Gastroesophageal sphincter (tissue), 3 donors: Measurements from ENCODE around the gene AMPD2.

Source experiments
- POLR2A ChIP-seq, 2 donors: fragments of 450-650 bp; IDR thresholded peaks; one replicate each; pipeline ENCODE4 v1.6.1; 2017; ENCODE audit warnings: antibody characterized with exemption in 2 of 2, mild to moderate bottlenecking in 2 of 2, moderate library complexity in 1 of 2
- POLR2AphosphoS5 ChIP-seq: sonication (generic); formaldehyde crosslinking; IDR thresholded peaks from one replicate; pipeline ENCODE4 v1.6.1; 2017; ENCODE audit warnings: antibody characterized with exemption
- TF ChIP-seq, protein P1 (sequence below), 4 experiments: fragments of 200-600 bp in 2 of 4; fragments of 450-650 bp in 2 of 4; sonication (generic) in 1 of 4; IDR thresholded peaks; one replicate each; pipeline ENCODE4 v1.5.1; 2017 to 2019; ENCODE audit warnings: antibody characterized with exemption in 4 of 4, mild to moderate bottlenecking in 2 of 4, moderate library complexity in 2 of 4

DNA sequence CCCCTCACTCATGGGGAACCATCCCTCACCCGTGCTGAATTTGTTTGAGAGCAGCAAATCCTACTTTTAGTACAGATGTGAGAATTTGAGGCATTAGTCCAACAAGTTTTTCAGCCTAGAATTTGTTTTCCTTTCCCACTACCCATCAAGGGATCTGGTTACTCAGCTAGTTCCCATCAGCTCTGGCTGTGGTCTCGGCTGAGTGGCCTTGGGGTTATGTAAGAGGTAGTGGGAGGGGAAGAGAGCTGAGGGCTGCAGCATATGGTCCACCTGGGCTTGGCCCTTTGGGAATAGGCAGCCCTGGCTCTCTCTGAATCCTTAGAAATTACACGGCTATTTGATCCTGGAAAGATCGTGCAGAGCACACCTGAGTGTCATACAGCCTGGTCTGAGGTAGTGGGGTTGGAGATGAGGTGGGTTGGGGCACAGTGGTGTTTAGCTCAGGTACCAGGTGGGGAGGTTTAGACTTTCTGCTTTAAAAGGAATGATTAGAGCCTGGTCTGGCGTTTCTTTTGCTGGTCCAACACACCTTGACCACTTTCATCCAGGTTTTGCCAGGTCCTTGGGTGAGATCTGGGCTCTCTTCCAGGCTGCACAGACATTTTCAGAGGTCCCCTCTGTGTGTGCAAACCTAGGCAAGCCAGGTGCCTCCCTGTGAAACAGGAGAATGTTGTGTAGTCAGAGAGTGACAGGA, 40.5 kb downstream of the AMPD2 start:
- TF ChIP-seq, protein P1, sequence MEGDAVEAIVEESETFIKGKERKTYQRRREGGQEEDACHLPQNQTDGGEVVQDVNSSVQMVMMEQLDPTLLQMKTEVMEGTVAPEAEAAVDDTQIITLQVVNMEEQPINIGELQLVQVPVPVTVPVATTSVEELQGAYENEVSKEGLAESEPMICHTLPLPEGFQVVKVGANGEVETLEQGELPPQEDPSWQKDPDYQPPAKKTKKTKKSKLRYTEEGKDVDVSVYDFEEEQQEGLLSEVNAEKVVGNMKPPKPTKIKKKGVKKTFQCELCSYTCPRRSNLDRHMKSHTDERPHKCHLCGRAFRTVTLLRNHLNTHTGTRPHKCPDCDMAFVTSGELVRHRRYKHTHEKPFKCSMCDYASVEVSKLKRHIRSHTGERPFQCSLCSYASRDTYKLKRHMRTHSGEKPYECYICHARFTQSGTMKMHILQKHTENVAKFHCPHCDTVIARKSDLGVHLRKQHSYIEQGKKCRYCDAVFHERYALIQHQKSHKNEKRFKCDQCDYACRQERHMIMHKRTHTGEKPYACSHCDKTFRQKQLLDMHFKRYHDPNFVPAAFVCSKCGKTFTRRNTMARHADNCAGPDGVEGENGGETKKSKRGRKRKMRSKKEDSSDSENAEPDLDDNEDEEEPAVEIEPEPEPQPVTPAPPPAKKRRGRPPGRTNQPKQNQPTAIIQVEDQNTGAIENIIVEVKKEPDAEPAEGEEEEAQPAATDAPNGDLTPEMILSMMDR (IDR thresholded peaks at IDR 0.05) = no peak
- TF ChIP-seq POLR2A (IDR thresholded peaks at IDR 0.05) (no peak), POLR2AphosphoS5 (no peak)
